Caco-2 (cell line): ENCODE results near the gene ACAA2. TPM values are rescaled to one million over a fixed set of nuclear protein-coding genes. Genes with fewer than 3 reads are reported as not detected.
A peak's percentile ranks its signal among the peaks of the same experiment; 100 is the strongest.

Experiments used
- BruUV-seq: library from RNA; stranded (reverse); fragments of 400-500 nt; replicated peaks from 2 replicates; lab custom pipeline; 2021; lab: Mats Ljungman, UMichigan
- CTCF ChIA-PET: fragments of 300-600 bp; sonication (Branson Sonifier 250); formaldehyde crosslinking; loops from one replicate; lab custom pipeline; 2022; ENCODE audit warnings: antibody characterized with exemption; lab: Charles Lee
- POLR2A ChIA-PET: fragments of 300-600 bp; sonication (Branson Sonifier 250); formaldehyde crosslinking; loops from one replicate; lab custom pipeline; 2022; ENCODE audit warnings: antibody characterized with exemption; lab: Charles Lee
- DNase-seq, 2 experiments: peaks; one replicate each; pipeline versions ENCODE4 v3.0.0 to v3.0.0-alpha.2; 2020 to 2022
- H3K27me3 ChIP-seq: replicated peaks from 2 replicates; pipeline ENCODE4 v1.6.0; 2011; ENCODE audit warnings: low read length; ENCODE audit not compliant: control insufficient read depth, insufficient read depth
- H3K36me3 ChIP-seq: 2 replicates; pipeline ENCODE4 v1.5.1; 2011; ENCODE audit warnings: low read length; ENCODE audit not compliant: control insufficient read depth, insufficient read depth
- H3K4me1 ChIP-seq: fragments of 250-450 bp; sonication (Bioruptor Pico); 2 replicates; pipeline ENCODE4 v1.5.1; 2020; ENCODE audit warnings: mild to moderate bottlenecking
- H3K4me3 ChIP-seq: 2 replicates; pipeline ENCODE4 v1.5.1; 2011; ENCODE audit warnings: low read depth, mild to moderate bottlenecking, control low read depth, low read length
- H3K9me3 ChIP-seq: fragments of 250-450 bp; sonication (Bioruptor Pico); 2 replicates; pipeline ENCODE4 v1.5.1; 2020; ENCODE audit warnings: mild to moderate bottlenecking, moderate library complexity
- H3K27ac Mint-ChIP-seq: one replicate; pipeline ENCODE4 v1.8.0; 2022; ENCODE audit warnings: mixed read lengths; ENCODE audit not compliant: unreplicated experiment
- H3K27me3 Mint-ChIP-seq: one replicate; pipeline ENCODE4 v1.8.0; 2022; ENCODE audit warnings: mixed read lengths; ENCODE audit not compliant: insufficient read depth, unreplicated experiment
- H3K36me3 Mint-ChIP-seq: one replicate; pipeline ENCODE4 v1.8.0; 2022; ENCODE audit warnings: mild to moderate bottlenecking, mixed read lengths; ENCODE audit not compliant: insufficient read depth, unreplicated experiment
- H3K4me1 Mint-ChIP-seq: one replicate; pipeline ENCODE4 v1.8.0; 2022; ENCODE audit warnings: low read depth, mixed read lengths; ENCODE audit not compliant: unreplicated experiment
- H3K4me3 Mint-ChIP-seq: one replicate; pipeline ENCODE4 v1.8.0; 2022; ENCODE audit warnings: mild to moderate bottlenecking, moderate library complexity, mixed read lengths; ENCODE audit not compliant: unreplicated experiment
- H3K9me3 Mint-ChIP-seq: one replicate; pipeline ENCODE4 v1.8.0; 2022; ENCODE audit warnings: mixed read lengths; ENCODE audit not compliant: unreplicated experiment
- intact Hi-C: fragments of 100-400 bp; cut with micrococcal nuclease; formaldehyde crosslinking; loops from one replicate; pipeline ENCODE4 v1.10.0; 2022; ENCODE audit not compliant: unreplicated experiment
- total RNA-seq: library from RNA; stranded (reverse); gene quantifications from 2 replicates; pipeline ENCODE4 v1.2.3, GENCODE V29; 2022
- TF ChIP-seq, protein P1 (sequence below), 2 experiments: fragments of 200-600 bp in 1 of 2; IDR thresholded peaks; 1 replicate in 1 of 2; 2 replicates in 1 of 2; pipeline versions ENCODE4 v1.5.1 to v1.8.0; 2011 to 2022; ENCODE audit warnings: antibody characterized with exemption in 1 of 2, control low read depth in 1 of 2, inconsistent platforms in 1 of 2, low read depth in 1 of 2, low read length in 1 of 2, mild to moderate bottlenecking in 1 of 2, moderate library complexity in 1 of 2; ENCODE audit not compliant: insufficient read depth in 1 of 2, severe bottlenecking in 1 of 2, unreplicated experiment in 1 of 2

Gene ACAA2
- total RNA-seq, 1 experiment from 2014 or later = 207 TPM

DNA sequence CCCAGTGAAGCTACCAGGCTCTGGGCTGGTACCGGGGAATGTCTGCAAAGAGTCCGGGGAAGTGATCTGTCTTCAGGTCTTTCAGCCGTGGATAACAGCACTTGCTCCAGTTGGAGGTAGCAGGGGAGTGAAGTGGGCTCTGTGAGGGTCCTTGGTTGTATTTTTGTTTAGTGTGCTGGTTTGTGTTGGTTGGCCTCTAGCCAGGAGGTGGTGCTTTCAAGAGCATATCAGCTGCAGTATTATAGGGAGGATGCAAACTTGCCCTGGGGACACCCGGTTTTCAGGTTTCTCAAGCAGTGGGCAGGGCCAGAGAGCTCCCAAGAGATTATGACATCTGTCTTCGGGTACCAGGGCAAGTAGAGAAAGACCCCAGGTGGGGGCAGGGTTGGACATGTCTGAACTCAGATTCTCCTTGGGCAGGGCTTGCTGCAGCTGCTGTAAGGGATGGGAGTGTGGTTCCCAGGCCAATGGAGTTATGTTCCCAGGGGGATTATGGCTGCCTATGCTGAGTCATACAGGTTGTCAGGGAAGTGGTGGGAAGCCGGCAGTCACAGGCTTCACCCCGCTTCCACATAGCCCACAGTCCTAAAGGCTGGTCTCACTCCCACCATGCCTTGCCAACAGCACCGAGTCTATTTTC is 34.4 kb downstream of the ACAA2 start:
- no peaks in the 10 kb centered on the region for H3K4me1 Mint-ChIP-seq
- no TSS peak for BruUV-seq
- H3K36me3 Mint-ChIP-seq = peaks cover 58% of the 10 kb centered on the region
- H3K4me1 ChIP-seq = no peaks in the 10 kb centered on the region
- no peak overlapping the region for H3K4me3 Mint-ChIP-seq
- H3K36me3 ChIP-seq = no peaks in the 10 kb centered on the region
- H3K27me3 Mint-ChIP-seq = no peaks in the 10 kb centered on the region
- TF ChIP-seq, protein P1, sequence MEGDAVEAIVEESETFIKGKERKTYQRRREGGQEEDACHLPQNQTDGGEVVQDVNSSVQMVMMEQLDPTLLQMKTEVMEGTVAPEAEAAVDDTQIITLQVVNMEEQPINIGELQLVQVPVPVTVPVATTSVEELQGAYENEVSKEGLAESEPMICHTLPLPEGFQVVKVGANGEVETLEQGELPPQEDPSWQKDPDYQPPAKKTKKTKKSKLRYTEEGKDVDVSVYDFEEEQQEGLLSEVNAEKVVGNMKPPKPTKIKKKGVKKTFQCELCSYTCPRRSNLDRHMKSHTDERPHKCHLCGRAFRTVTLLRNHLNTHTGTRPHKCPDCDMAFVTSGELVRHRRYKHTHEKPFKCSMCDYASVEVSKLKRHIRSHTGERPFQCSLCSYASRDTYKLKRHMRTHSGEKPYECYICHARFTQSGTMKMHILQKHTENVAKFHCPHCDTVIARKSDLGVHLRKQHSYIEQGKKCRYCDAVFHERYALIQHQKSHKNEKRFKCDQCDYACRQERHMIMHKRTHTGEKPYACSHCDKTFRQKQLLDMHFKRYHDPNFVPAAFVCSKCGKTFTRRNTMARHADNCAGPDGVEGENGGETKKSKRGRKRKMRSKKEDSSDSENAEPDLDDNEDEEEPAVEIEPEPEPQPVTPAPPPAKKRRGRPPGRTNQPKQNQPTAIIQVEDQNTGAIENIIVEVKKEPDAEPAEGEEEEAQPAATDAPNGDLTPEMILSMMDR (IDR thresholded peaks at IDR 0.05; ENCODE audit: insufficient read depth in 1 of 2, low read depth in 1 of 2, low read length in 1 of 2, severe bottlenecking in 1 of 2, unreplicated experiment in 1 of 2) = no peak
- intact Hi-C loops = no loop called here
- DNase-seq = no peak
- CTCF ChIA-PET = interaction anchor here (0.6 kb wide), 1 partner anchor 248 kb away, joined by 3 read pairs; no protein-coding TSS in a partner anchor
- H3K9me3 Mint-ChIP-seq = peaks cover 11% of the 10 kb centered on the region
- POLR2A ChIA-PET = no interaction called here
- no peak overlapping the region for H3K27ac Mint-ChIP-seq
- H3K9me3 ChIP-seq = no peaks in the 10 kb centered on the region
- H3K4me3 ChIP-seq = no peak overlapping the region
- H3K27me3 ChIP-seq = no peaks in the 10 kb centered on the region

DNA sequence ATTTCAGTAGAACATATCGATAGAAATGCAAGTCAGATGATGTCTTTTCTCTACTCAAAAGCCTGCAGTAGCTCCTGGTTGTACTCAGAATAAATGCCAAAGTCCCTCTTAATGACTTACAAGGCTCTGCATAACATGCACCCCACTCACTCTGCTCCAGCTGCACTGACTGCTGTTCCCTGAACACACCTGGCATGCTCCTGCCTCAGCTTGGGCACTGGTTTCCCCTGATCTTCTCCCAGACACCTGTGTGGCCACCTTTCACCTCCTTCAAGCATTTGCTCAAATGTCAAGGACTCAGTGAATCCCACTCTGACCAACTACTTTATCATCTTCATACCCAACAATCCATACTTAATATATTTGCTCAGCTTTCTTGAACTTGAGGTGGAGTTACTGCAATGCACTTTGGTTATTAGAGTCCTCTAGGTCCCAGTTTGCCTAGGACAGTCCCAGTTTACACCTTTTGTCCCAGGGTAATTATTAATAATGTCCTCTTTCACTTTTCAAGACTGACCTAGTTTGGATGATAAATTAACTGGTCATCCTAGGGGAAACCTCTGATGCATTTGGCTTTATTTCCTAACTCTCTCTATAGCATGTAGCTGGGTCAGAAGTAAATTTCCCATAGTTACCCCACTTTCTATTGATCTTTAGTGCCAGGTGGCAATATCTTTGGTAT is 44.1 kb downstream of the ACAA2 start:
- BruUV-seq = no TSS peak
- no peak overlapping the region for H3K27ac Mint-ChIP-seq
- intact Hi-C loops = loop anchor here (2.0 to 10.0 kb wide), 4 partner anchors 74 to 258 kb away; no protein-coding TSS in a partner anchor
- peaks cover 9% of the 10 kb centered on the region for H3K4me1 Mint-ChIP-seq
- POLR2A ChIA-PET = no interaction called here
- no peak for DNase-seq
- H3K4me3 Mint-ChIP-seq = no peak overlapping the region
- H3K4me3 ChIP-seq = no peak overlapping the region
- TF ChIP-seq, protein P1 (IDR thresholded peaks at IDR 0.05; ENCODE audit: insufficient read depth in 1 of 2, low read depth in 1 of 2, low read length in 1 of 2, severe bottlenecking in 1 of 2, unreplicated experiment in 1 of 2) = no peak
- no peaks in the 10 kb centered on the region for H3K27me3 Mint-ChIP-seq
- no peaks in the 10 kb centered on the region for H3K27me3 ChIP-seq
- no peaks in the 10 kb centered on the region for H3K36me3 ChIP-seq
- no peaks in the 10 kb centered on the region for H3K36me3 Mint-ChIP-seq
- no peaks in the 10 kb centered on the region for H3K4me1 ChIP-seq
- no peaks in the 10 kb centered on the region for H3K9me3 Mint-ChIP-seq
- H3K9me3 ChIP-seq = no peaks in the 10 kb centered on the region
- CTCF ChIA-PET = no interaction called here

DNA sequence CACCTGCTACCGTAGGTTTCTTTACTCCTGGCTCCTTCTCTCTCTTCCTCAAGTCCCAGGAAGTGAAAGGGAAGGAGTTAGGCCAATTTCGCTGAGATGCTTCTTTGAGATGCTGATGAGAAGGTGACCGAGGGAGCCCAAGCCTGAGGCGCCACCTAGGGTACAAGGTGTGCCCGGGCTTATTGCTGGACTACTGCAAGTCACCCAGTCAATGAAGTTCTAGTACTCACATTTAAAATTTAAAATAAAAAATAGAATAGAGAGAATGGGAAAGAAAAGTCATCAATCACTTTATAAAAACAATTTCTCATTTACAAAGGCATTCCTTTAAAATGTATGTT is 45.3 kb downstream of the ACAA2 start:
- H3K4me3 ChIP-seq = no peak overlapping the region
- DNase-seq = peak; percentile 61 to 68
- no peak overlapping the region for H3K27ac Mint-ChIP-seq
- no peaks in the 10 kb centered on the region for H3K4me1 ChIP-seq
- TF ChIP-seq, protein P1 (IDR thresholded peaks at IDR 0.05; ENCODE audit: insufficient read depth in 1 of 2, low read depth in 1 of 2, low read length in 1 of 2, severe bottlenecking in 1 of 2, unreplicated experiment in 1 of 2) = peak; percentile 30 to 70
- no peaks in the 10 kb centered on the region for H3K36me3 ChIP-seq
- H3K27me3 Mint-ChIP-seq = no peaks in the 10 kb centered on the region
- no peaks in the 10 kb centered on the region for H3K9me3 Mint-ChIP-seq
- H3K4me3 Mint-ChIP-seq = no peak overlapping the region
- POLR2A ChIA-PET = no interaction called here
- H3K27me3 ChIP-seq = no peaks in the 10 kb centered on the region
- CTCF ChIA-PET = interaction anchor here (0.7 kb wide), 2 partner anchors 86 to 257 kb away, joined by 3 read pairs; no protein-coding TSS in a partner anchor
- no TSS peak for BruUV-seq
- peaks cover 9% of the 10 kb centered on the region for H3K4me1 Mint-ChIP-seq
- no peaks in the 10 kb centered on the region for H3K36me3 Mint-ChIP-seq
- intact Hi-C loops = loop anchor here (2.0 to 10.0 kb wide), 4 partner anchors 73 to 257 kb away; no protein-coding TSS in a partner anchor
- H3K9me3 ChIP-seq = no peaks in the 10 kb centered on the region
